B cell (primary cell): ENCODE measurements around the gene SPAG5. TPM values are rescaled to one million over a fixed set of nuclear protein-coding genes. Genes with fewer than 3 reads are reported as not detected.
A peak's percentile ranks its signal among the peaks of the same experiment; 100 is the strongest.

Experiments
- ATAC-seq: fragments of 200-7000 bp; cut with Tn5 transposase; one replicate; pipeline ENCODE4 v1.10.0; 2021; ENCODE audit warnings: low read depth, mild to moderate bottlenecking, moderate number of reproducible peaks, moderate library complexity
- CTCF ChIA-PET: fragments of 350-600 bp; sonication (Branson Sonifier 250); formaldehyde crosslinking; loops from one replicate; lab custom pipeline; 2021; ENCODE audit warnings: antibody characterized with exemption, inconsistent platforms; lab: Charles Lee
- POLR2A ChIA-PET: fragments of 350-600 bp; sonication (Branson Sonifier 250); formaldehyde crosslinking; loops from one replicate; lab custom pipeline; 2021; ENCODE audit warnings: antibody characterized with exemption; lab: Charles Lee
- DNase-seq: peaks from one replicate; pipeline ENCODE4 v3.0.0; 2013
- H2AFZ ChIP-seq: 2 replicates; pipeline ENCODE4 v1.6.1; 2012; ENCODE audit warnings: mild to moderate bottlenecking, low read depth, low read length; ENCODE audit not compliant: insufficient read depth, poor library complexity, severe bottlenecking
- H3K27ac ChIP-seq, 2 donors: 1 replicate in 1 of 2; 2 replicates in 1 of 2; pipeline ENCODE4 v1.5.1; 2012 to 2013; ENCODE audit warnings: low read length in 2 of 2, mild to moderate bottlenecking in 2 of 2, moderate library complexity in 1 of 2
- H3K27me3 ChIP-seq, 4 experiments: fragments of 200-600 bp in 1 of 4; sonication (generic) in 1 of 4; replicated peaks in 1 of 4; 1 replicate in 2 of 4; 2 replicates in 2 of 4; pipeline versions ENCODE4 v1.6.1 to v1.7.0; 2013 to 2016; ENCODE audit warnings: low read length in 3 of 4, mild to moderate bottlenecking in 2 of 4, mixed read lengths in 1 of 4, moderate library complexity in 1 of 4; ENCODE audit not compliant: insufficient read depth in 4 of 4, control insufficient read depth in 3 of 4; ENCODE audit errors: control extremely low read depth in 1 of 4
- H3K36me3 ChIP-seq, 2 experiments: replicated peaks in 1 of 2; 1 replicate in 1 of 2; 2 replicates in 1 of 2; pipeline versions ENCODE4 v1.6.1 to v1.7.1; 2013; ENCODE audit warnings: low read length in 1 of 2; ENCODE audit not compliant: insufficient read depth in 2 of 2, control insufficient read depth in 1 of 2; ENCODE audit errors: control extremely low read depth in 1 of 2, extremely low read depth in 1 of 2
- H3K4me1 ChIP-seq, 2 donors: fragments of 200-600 bp in 1 of 2; sonication (generic) in 1 of 2; 1 replicate in 1 of 2; 2 replicates in 1 of 2; pipeline versions ENCODE4 v1.5.1 to v1.6.1; 2013 to 2017; ENCODE audit warnings: low read length in 2 of 2; ENCODE audit not compliant: control insufficient read depth in 2 of 2, insufficient read depth in 2 of 2
- H3K4me2 ChIP-seq: replicated peaks from 2 replicates; pipeline ENCODE3; 2012; ENCODE audit warnings: mild to moderate bottlenecking, low read depth, low read length; ENCODE audit not compliant: poor library complexity, severe bottlenecking
- H3K4me3 ChIP-seq, 5 experiments: fragments of 200-600 bp in 1 of 5; sonication (generic) in 1 of 5; 1 replicate in 3 of 5; 2 replicates in 2 of 5; pipeline versions ENCODE4 v1.5.1 to v1.7.0; 2011 to 2016; ENCODE audit warnings: low read length in 4 of 5, mild to moderate bottlenecking in 4 of 5, low read depth in 2 of 5, control low read depth in 1 of 5, moderate library complexity in 1 of 5; ENCODE audit not compliant: insufficient read depth in 1 of 5; ENCODE audit errors: control extremely low read depth in 1 of 5, extremely low read depth in 1 of 5
- H3K79me2 ChIP-seq: fragments of 200-600 bp; sonication (generic); one replicate; pipeline ENCODE4 v1.6.0; 2016; ENCODE audit warnings: low read length; ENCODE audit not compliant: control insufficient read depth, insufficient read depth
- H3K9ac ChIP-seq: fragments of 200-600 bp; sonication (generic); 2 replicates; pipeline ENCODE4 v1.6.1; 2017; ENCODE audit warnings: mild to moderate bottlenecking, low read length, moderate library complexity
- H3K9me3 ChIP-seq, 3 donors: one replicate each; pipeline versions ENCODE4 v1.6.1 to v1.7.1; 2013; ENCODE audit warnings: low read length in 2 of 3; ENCODE audit not compliant: control insufficient read depth in 2 of 3, insufficient read depth in 1 of 3; ENCODE audit errors: control extremely low read depth in 1 of 3
- H4K20me1 ChIP-seq: 2 replicates; pipeline ENCODE4 v1.6.0; 2012; ENCODE audit warnings: mild to moderate bottlenecking, low read length; ENCODE audit not compliant: insufficient read depth, control insufficient read depth, poor library complexity, severe bottlenecking
- H3K27ac Mint-ChIP-seq: one replicate; pipeline ENCODE4 v1.8.0; 2021; ENCODE audit warnings: mixed read lengths
- H3K27me3 Mint-ChIP-seq: one replicate; pipeline ENCODE4 v1.8.0; 2021; ENCODE audit warnings: mixed read lengths
- H3K4me1 Mint-ChIP-seq: one replicate; pipeline ENCODE4 v1.8.0; 2021; ENCODE audit warnings: mixed read lengths
- H3K4me3 Mint-ChIP-seq: one replicate; pipeline ENCODE4 v1.8.0; 2021; ENCODE audit warnings: mixed read lengths
- H3K9me3 Mint-ChIP-seq: one replicate; pipeline ENCODE4 v1.8.0; 2022; ENCODE audit warnings: mixed read lengths; ENCODE audit not compliant: insufficient read depth
- CTCF ChIP-seq: fragments of 200-600 bp; IDR thresholded peaks from one replicate; pipeline ENCODE4 v1.8.0; 2022; ENCODE audit warnings: antibody characterized with exemption, mild to moderate bottlenecking
- EZH2 ChIP-seq: IDR thresholded peaks from 2 replicates; pipeline ENCODE4 v1.6.1; 2012; ENCODE audit warnings: borderline replicate concordance, low read depth, mild to moderate bottlenecking, moderate library complexity, low read length; ENCODE audit not compliant: insufficient read depth, poor library complexity, severe bottlenecking
- WGBS: methylation state at CpG from one replicate; pipeline ENCODE4 v1.1.5; 2013; ENCODE audit warnings: missing lambda C conversion rate; ENCODE audit not compliant: insufficient coverage; 5-methylcytosine and 5-hydroxymethylcytosine counted together
- intact Hi-C: fragments of 100-400 bp; cut with micrococcal nuclease; formaldehyde crosslinking; loops from one replicate; pipeline ENCODE4 v1.10.0; 2022
- polyA plus RNA-seq: library from polyadenylated mRNA; depleted of rRNA; stranded (reverse); fragments of >200 nt; gene quantifications from 2 replicates; pipeline ENCODE4 v1.2.3, GENCODE V29; 2012
- total RNA-seq, 2 donors: library from RNA; stranded (reverse); fragments of 120-200 nt in 1 of 2; gene quantifications; 1 replicate in 1 of 2; 2 replicates in 1 of 2; pipeline versions ENCODE4 v1.2.3 to v1.2.4, GENCODE V29; 2013 to 2022

The SPAG5 gene
- total and polyA plus RNA-seq, 2 donors (not counting 1 experiment from before 2014, with no cell fraction given), result 4.7 to 8.0 TPM

GRCh38 chr17:28615260-28615940 is 16.6 kb upstream of the SPAG5 start:
- H3K9me3 Mint-ChIP-seq, result no peaks in the 10 kb centered on the region
- peak; percentile 17 for ATAC-seq

More at GRCh38 chr17:28615260-28615940, 16.6 kb upstream of the SPAG5 start:
- H3K79me2 ChIP-seq, result no peaks in the 10 kb centered on the region
- no peaks in the 10 kb centered on the region for H3K27me3 ChIP-seq
- H3K4me3 Mint-ChIP-seq, result no peak overlapping the region
- H3K9ac ChIP-seq, result no peak overlapping the region
- intact Hi-C loops, result no loop called here
- WGBS, result 100% methylated on average over 2 of the region's 4 CpGs
- H3K27ac Mint-ChIP-seq, result no peak overlapping the region
- TF ChIP-seq EZH2, result no peak
- TF ChIP-seq CTCF, result no peak
- no peaks in the 10 kb centered on the region for H4K20me1 ChIP-seq
- H3K4me1 ChIP-seq, result peaks cover 22 to 33% of the 10 kb centered on the region in 2 donors
- H3K4me3 ChIP-seq, result no peak overlapping the region
- H3K36me3 ChIP-seq, result peaks cover 9 to 76% of the 10 kb centered on the region in 2 experiments
- peaks cover 38% of the 10 kb centered on the region for H3K4me1 Mint-ChIP-seq
- ChIA-PET CTCF (interaction anchor here (0.8 to 15.2 kb wide), 6 partner anchors 16 to 296 kb away, joined by 3 to 220 read pairs (median 3); no protein-coding TSS in a partner anchor), POLR2A (no interaction called here)
- no peak for DNase-seq
- no peak overlapping the region for H2AFZ ChIP-seq
- H3K27me3 Mint-ChIP-seq, result no peaks in the 10 kb centered on the region
- H3K9me3 ChIP-seq, result no peaks in the 10 kb centered on the region
- H3K4me2 ChIP-seq, result no peak overlapping the region
- peak overlapping the region in 1 of 2 donors; percentile 26 for H3K27ac ChIP-seq
